Osteocyte (in vitro differentiated cells): ENCODE data around the gene DLEC1. TPM values are rescaled to one million over a fixed set of nuclear protein-coding genes. Genes with fewer than 3 reads are reported as not detected.

Experiments
- DNase-seq: peaks from one replicate; pipeline ENCODE4 v3.0.0; 2021; ENCODE audit warnings: mixed read lengths; ENCODE audit not compliant: unreplicated experiment; ENCODE audit errors: extremely low spot score
- H3K27ac Mint-ChIP-seq: one replicate; pipeline ENCODE4 v1.8.0; 2021; ENCODE audit warnings: mild to moderate bottlenecking, mixed read lengths; ENCODE audit not compliant: unreplicated experiment
- H3K27me3 Mint-ChIP-seq: one replicate; pipeline ENCODE4 v1.8.0; 2021; ENCODE audit warnings: mixed read lengths; ENCODE audit not compliant: unreplicated experiment
- H3K36me3 Mint-ChIP-seq: one replicate; pipeline ENCODE4 v1.8.0; 2021; ENCODE audit warnings: mixed read lengths; ENCODE audit not compliant: unreplicated experiment
- H3K4me1 Mint-ChIP-seq: one replicate; pipeline ENCODE4 v1.8.0; 2021; ENCODE audit warnings: mixed read lengths; ENCODE audit not compliant: unreplicated experiment
- H3K4me3 Mint-ChIP-seq: one replicate; pipeline ENCODE4 v1.8.0; 2021; ENCODE audit warnings: mild to moderate bottlenecking, moderate library complexity, mixed read lengths; ENCODE audit not compliant: unreplicated experiment
- H3K9me3 Mint-ChIP-seq: one replicate; pipeline ENCODE4 v1.8.0; 2021; ENCODE audit warnings: mixed read lengths; ENCODE audit not compliant: unreplicated experiment
- CTCF ChIP-seq: fragments of 200-600 bp; sonication (generic); IDR thresholded peaks from 2 replicates; pipeline ENCODE4 v1.5.0; 2021; ENCODE audit warnings: antibody characterized with exemption, mild to moderate bottlenecking, moderate library complexity
- total RNA-seq: library from RNA; stranded (reverse); gene quantifications from 2 replicates; pipeline ENCODE4 v1.2.1, GENCODE V29; 2021

Gene DLEC1
- total RNA-seq, 1 donor from 2014 or later = 0.62 TPM

GRCh38 chr3:38008971-38009580 lies 29.9 kb upstream of the DLEC1 start:
- Mint-ChIP-seq H3K27ac (no peak overlapping the region), H3K36me3 (peaks cover 4% of the 10 kb centered on the region)

GRCh38 chr3:38009807-38010591 lies 29.0 kb upstream of the DLEC1 start:
- no peak for TF ChIP-seq CTCF
- Mint-ChIP-seq H3K36me3 (peaks cover 8% of the 10 kb centered on the region), H3K4me1 (no peaks in the 10 kb centered on the region), H3K4me3 (no peak overlapping the region), H3K27me3 (no peaks in the 10 kb centered on the region), H3K27ac (no peak overlapping the region), H3K9me3 (no peaks in the 10 kb centered on the region)
- DNase-seq = no peak

More at GRCh38 chr3:38008971-38009580, 29.9 kb upstream of the DLEC1 start:
- peaks cover 2% of the 10 kb centered on the region for H3K4me1 Mint-ChIP-seq
- no peaks in the 10 kb centered on the region for H3K9me3 Mint-ChIP-seq
- H3K4me3 Mint-ChIP-seq = no peak overlapping the region
- TF ChIP-seq CTCF = no peak
- DNase-seq = no peak
- H3K27me3 Mint-ChIP-seq = no peaks in the 10 kb centered on the region

GRCh38 chr3:38011111-38011510 lies 27.9 kb upstream of the DLEC1 start:
- no peaks in the 10 kb centered on the region for H3K4me1 Mint-ChIP-seq
- no peaks in the 10 kb centered on the region for H3K9me3 Mint-ChIP-seq
- peaks cover 19% of the 10 kb centered on the region for H3K36me3 Mint-ChIP-seq

GRCh38 chr3:38015485-38015884 lies 23.5 kb upstream of the DLEC1 start:
- TF ChIP-seq CTCF = no peak
- H3K27ac Mint-ChIP-seq = no peak overlapping the region
- peaks cover 13% of the 10 kb centered on the region for H3K4me1 Mint-ChIP-seq
- no peak for DNase-seq
- no peak overlapping the region for H3K4me3 Mint-ChIP-seq
- H3K27me3 Mint-ChIP-seq = no peaks in the 10 kb centered on the region
- peaks cover 5% of the 10 kb centered on the region for H3K9me3 Mint-ChIP-seq
- peaks cover 34% of the 10 kb centered on the region for H3K36me3 Mint-ChIP-seq

More at GRCh38 chr3:38011111-38011510, 27.9 kb upstream of the DLEC1 start:
- Mint-ChIP-seq H3K4me3 (no peak overlapping the region), H3K27ac (no peak overlapping the region), H3K27me3 (no peaks in the 10 kb centered on the region)
- TF ChIP-seq CTCF = no peak
- no peak for DNase-seq

GRCh38 chr3:38015984-38016383 lies 23.0 kb upstream of the DLEC1 start:
- TF ChIP-seq CTCF = no peak
- H3K36me3 Mint-ChIP-seq = peaks cover 35% of the 10 kb centered on the region
- no peak for DNase-seq
- H3K9me3 Mint-ChIP-seq = peaks cover 5% of the 10 kb centered on the region
- H3K4me3 Mint-ChIP-seq = no peak overlapping the region
- peaks cover 13% of the 10 kb centered on the region for H3K4me1 Mint-ChIP-seq
- H3K27ac Mint-ChIP-seq = no peak overlapping the region
- no peaks in the 10 kb centered on the region for H3K27me3 Mint-ChIP-seq
